GM10266 (cell line): ENCODE results near the gene RNU7-1.
"Not testable (repeated sequence)": the region's sequence is repeated elsewhere in the genome, so short reads cannot be mapped to it uniquely, and the experiment has no call there.

Experiments used
- DNase-seq: peaks from one replicate; pipeline ENCODE4 v3.0.0; 2012; ENCODE audit errors: extremely low spot score
- TF ChIP-seq, protein P1 (sequence below): IDR thresholded peaks from 2 replicates; pipeline ENCODE4 v1.5.1; 2012; ENCODE audit warnings: mild to moderate bottlenecking, low read depth; ENCODE audit not compliant: control insufficient read depth, insufficient read depth; ENCODE audit errors: missing control alignments

RNU7-1 gene

DNA sequence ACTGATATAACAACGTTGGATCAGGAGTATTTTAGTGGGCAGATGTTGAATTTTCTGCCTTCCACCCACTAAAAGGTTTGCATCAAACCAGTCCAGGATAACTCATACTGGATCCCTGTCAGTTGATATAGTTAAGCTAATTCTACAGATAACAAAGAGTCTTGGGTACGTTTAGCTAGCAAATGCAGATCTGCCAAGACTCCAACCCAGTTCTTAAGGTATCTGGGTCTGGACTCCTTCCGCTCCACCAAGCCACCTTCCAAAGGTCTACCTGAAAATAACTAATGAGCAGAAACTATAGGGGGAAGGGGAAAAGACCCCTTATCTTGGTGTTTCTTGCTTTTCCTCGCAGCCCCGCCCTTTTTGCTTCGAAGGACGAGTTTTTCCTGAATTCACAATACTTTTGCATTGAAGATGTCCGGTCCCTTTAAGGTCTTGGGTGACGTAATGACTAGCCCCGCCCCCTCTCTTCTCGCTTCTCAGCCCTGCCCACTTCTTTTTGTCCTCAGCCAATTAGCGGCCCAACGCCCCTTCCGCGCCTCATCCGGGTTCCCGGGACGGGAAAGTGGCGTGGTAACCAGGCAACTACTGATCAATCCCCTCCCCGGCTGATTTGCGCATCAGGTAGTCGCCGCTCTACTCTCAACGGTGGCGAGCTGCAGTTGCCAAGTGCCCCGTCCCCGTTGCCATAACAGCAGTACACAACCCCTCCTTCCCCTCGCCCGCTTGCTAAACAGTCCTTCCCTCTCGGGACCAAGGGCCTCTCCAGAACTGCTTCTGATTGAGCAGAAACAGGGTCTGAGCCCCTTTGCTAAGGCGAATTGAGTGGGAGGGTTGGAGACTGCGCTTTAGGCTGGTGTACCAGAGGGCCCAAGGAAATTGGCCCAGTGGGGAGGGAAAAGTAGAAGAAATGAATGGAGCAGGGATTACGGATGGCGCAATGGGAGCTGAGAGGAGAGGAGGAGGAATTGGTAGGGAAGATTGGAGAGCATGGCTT, 39.0 kb upstream of the RNU7-1 start, which contains the start of gene LRRC23:
LRRC23 (plus strand) TSS at position 543 of the 997 bp plus-strand sequence. CDS start 812 bp downstream, outside the sequence.
- TF ChIP-seq, protein P1, sequence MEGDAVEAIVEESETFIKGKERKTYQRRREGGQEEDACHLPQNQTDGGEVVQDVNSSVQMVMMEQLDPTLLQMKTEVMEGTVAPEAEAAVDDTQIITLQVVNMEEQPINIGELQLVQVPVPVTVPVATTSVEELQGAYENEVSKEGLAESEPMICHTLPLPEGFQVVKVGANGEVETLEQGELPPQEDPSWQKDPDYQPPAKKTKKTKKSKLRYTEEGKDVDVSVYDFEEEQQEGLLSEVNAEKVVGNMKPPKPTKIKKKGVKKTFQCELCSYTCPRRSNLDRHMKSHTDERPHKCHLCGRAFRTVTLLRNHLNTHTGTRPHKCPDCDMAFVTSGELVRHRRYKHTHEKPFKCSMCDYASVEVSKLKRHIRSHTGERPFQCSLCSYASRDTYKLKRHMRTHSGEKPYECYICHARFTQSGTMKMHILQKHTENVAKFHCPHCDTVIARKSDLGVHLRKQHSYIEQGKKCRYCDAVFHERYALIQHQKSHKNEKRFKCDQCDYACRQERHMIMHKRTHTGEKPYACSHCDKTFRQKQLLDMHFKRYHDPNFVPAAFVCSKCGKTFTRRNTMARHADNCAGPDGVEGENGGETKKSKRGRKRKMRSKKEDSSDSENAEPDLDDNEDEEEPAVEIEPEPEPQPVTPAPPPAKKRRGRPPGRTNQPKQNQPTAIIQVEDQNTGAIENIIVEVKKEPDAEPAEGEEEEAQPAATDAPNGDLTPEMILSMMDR, result no peak
- DNase-seq, result peak; percentile 94

DNA sequence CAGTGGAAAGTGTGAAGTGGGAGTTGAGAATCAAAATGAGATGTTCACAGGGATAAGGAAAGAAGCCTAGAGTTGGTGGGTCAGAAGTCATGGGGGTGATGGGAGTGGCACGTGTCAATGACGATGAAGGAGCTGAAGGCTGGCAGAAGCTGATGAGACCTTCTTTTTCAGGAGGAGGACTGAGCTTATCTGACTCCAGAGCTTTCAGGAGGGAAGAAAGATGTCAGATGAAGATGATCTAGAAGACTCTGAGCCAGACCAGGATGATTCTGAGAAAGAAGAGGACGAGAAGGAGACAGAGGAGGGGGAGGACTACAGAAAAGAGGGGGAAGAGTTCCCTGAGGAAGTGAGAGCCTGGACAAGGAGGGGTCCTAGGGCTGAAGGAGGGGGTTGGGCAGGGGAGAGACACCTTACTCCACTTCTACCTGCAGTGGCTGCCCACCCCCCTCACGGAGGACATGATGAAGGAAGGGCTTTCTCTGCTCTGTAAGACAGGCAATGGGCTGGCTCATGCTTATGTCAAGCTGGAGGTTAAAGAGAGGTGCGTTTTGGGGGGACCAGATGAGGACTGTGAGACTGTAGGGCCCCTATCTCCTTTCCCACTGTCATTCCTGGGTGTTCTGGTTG, 38.1 kb upstream of the RNU7-1 start:
- no peak for DNase-seq
- TF ChIP-seq, protein P1, result no peak

DNA sequence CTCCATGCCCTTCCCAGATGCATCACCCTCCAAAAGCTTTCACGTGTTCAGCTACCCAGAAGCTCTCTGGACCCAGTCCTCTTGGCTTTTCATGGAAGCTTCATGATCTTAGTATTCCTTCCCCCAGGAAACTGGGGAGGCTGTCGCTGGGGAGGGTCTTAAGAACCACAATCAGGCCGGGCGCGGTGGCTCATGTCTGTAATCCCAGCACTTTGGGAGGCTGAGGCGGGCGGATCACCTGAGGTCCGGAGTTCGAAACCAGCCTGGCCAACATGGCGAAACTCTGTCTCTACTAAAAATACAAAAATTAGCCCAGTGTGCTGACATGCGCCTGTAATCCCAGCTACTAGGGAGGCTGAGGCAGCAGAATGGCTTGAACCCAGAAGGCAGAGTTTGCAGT, 35.5 kb upstream of the RNU7-1 start:
- DNase-seq, result not testable (repeated sequence)

GRCh38 chr12:6909421-6910145, 34.0 kb upstream of the RNU7-1 start:
- no peak for DNase-seq

DNA sequence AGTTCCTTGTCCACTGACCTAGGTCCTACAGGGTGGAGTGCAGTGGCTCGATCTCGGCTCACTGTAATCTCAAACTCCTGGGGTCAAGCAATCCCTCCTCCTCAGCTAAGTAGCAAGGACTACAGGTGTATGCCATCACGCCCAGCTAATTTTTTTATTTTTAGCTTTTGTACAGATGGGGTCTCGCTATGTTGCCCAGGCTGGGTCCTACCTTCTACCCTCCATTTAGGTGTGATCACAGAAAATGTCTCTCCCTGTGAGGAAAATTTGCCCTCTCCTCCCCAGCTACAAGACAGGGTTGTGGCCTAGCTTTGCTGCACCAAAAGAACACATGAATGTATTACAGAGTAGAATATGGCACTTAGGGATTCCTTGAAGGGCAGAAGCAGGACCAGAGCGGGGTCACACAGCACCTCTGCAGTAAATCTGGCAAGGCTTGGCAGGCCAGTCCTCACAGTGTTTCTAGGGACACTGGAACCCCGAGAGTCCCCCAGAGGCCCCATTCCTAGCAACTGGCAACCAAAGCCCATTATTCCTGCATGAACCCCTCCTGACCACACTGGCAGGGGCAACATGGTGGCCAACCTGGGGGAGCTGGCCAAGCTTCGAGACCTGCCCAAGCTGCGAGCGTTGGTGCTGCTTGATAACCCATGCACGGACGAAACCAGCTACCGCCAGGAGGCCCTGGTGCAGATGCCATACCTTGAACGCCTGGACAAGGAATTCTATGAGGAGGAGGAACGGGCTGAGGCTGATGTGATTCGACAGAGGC, 31.3 kb upstream of the RNU7-1 start:
- TF ChIP-seq, protein P1, result no peak
- no peak for DNase-seq

More at GRCh38 chr12:6909421-6910145, 34.0 kb upstream of the RNU7-1 start:
- TF ChIP-seq, protein P1, result no peak

DNA sequence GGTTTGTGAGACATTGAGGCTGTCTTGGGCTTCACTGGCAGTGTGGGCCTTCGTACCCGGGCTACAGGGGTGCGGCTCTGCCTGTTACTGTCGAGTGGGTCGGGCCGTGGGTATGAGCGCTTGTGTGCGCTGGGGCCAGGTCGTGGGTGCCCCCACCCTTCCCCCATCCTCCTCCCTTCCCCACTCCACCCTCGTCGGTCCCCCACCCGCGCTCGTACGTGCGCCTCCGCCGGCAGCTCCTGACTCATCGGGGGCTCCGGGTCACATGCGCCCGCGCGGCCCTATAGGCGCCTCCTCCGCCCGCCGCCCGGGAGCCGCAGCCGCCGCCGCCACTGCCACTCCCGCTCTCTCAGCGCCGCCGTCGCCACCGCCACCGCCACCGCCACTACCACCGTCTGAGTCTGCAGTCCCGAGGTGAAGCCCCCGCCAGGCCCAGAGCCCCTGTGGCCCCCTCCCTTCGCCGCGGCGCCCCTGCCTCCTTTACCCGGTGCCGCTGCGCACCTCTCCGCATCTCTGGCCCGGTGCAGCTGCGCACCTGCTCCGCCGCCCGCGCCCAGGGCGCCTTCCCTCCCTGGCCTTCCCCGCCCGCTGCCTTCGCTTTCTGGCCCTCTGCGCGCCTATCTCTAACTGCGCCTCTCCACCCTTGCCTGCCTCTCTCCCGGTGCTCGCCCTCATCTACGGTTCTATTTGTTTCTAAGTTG, 29.2 kb upstream of the RNU7-1 start, which contains the start of gene ENO2:
ENO2 (plus strand) TSS at position 335 of the 701 bp plus-strand sequence. CDS start 1,253 bp downstream, outside the sequence.
- TF ChIP-seq, protein P1, result no peak
- DNase-seq, result peak; percentile 88
